SK-N-SH (cell line): Measurements from ENCODE around the gene KLRC1.

Experiments
- CTCF ChIP-seq: fragments of 200-600 bp; sonication (generic); IDR thresholded peaks from 2 replicates; pipeline ENCODE4 v1.6.1; 2017; ENCODE audit warnings: antibody characterized with exemption, mild to moderate bottlenecking, moderate library complexity
- EP300 ChIP-seq, 2 experiments: IDR thresholded peaks; 2 replicates each; pipeline versions ENCODE4 v1.4.0 to v1.6.1; 2012; ENCODE audit warnings: borderline replicate concordance in 1 of 2, low read depth in 1 of 2, low read length in 1 of 2
- EZH2phosphoT487 ChIP-seq: fragments of 200-600 bp; sonication (generic); IDR thresholded peaks from 2 replicates; pipeline ENCODE4 v1.6.1; 2017; ENCODE audit warnings: low read depth, mixed run types, mild to moderate bottlenecking, antibody characterized with exemption, moderate library complexity, borderline replicate concordance
- FOSL2 ChIP-seq: IDR thresholded peaks from 2 replicates; pipeline ENCODE4 v1.4.0; 2012; ENCODE audit warnings: low read depth, mild to moderate bottlenecking, moderate library complexity, borderline replicate concordance
- NFIC ChIP-seq: IDR thresholded peaks from 2 replicates; pipeline ENCODE4 v1.4.0; 2012; ENCODE audit warnings: borderline replicate concordance
- RAD21 ChIP-seq: IDR thresholded peaks from 2 replicates; pipeline ENCODE4 v1.6.1; 2012; ENCODE audit warnings: mild to moderate bottlenecking, low read length
- SMC3 ChIP-seq: IDR thresholded peaks from 2 replicates; pipeline ENCODE4 v1.6.1; 2012; ENCODE audit warnings: low read depth, low read length, improper control_type of control experiment
- TAF1 ChIP-seq: IDR thresholded peaks from 2 replicates; pipeline ENCODE4 v1.6.1; 2012; ENCODE audit warnings: low read depth, mild to moderate bottlenecking, low read length, moderate library complexity, borderline replicate concordance
- TCF12 ChIP-seq: IDR thresholded peaks from 2 replicates; pipeline ENCODE4 v1.4.0; 2012
- TEAD4 ChIP-seq: IDR thresholded peaks from 2 replicates; pipeline ENCODE4 v1.4.0; 2012; ENCODE audit warnings: mild to moderate bottlenecking, borderline replicate concordance; ENCODE audit not compliant: insufficient read depth
- USF2 ChIP-seq: fragments of 150-350 bp; IDR thresholded peaks from 2 replicates; pipeline ENCODE4 v1.6.1; 2017; ENCODE audit warnings: antibody characterized with exemption, low read length, low read depth, borderline replicate concordance
- TF ChIP-seq, protein P1 (sequence below): IDR thresholded peaks from 2 replicates; pipeline ENCODE4 v1.6.1; 2012; ENCODE audit warnings: mild to moderate bottlenecking, low read depth, low read length, moderate library complexity

DNA sequence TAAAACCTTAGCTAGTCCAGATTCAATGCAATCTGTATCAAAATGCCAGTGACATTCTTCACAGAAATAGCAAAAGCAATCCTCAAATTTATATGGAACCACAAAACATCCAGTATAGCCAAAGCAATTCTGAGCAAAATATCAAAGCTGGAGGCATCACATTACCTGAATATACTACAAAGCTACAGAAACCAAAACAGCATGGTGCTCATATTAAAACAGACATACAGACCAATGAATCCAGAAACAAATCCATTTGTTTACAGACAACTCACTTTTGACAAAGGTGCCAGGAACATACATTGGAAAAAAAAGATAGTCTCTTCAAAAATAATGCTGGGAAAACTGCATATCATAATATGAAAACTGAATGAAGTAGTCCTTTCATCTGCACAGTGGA is 48.4 kb downstream of the KLRC1 start:
- TF ChIP-seq CTCF (no peak), RAD21 (no peak), NFIC (no peak), TAF1 (no peak), USF2 (no peak), EZH2phosphoT487 (no peak), EP300 (IDR thresholded peaks at IDR 0.05; ENCODE audit: borderline replicate concordance in 1 of 2, low read depth in 1 of 2, low read length in 1 of 2) (no peak), SMC3 (no peak), TEAD4 (no peak), FOSL2 (no peak), TCF12 (no peak)
- TF ChIP-seq, protein P1, sequence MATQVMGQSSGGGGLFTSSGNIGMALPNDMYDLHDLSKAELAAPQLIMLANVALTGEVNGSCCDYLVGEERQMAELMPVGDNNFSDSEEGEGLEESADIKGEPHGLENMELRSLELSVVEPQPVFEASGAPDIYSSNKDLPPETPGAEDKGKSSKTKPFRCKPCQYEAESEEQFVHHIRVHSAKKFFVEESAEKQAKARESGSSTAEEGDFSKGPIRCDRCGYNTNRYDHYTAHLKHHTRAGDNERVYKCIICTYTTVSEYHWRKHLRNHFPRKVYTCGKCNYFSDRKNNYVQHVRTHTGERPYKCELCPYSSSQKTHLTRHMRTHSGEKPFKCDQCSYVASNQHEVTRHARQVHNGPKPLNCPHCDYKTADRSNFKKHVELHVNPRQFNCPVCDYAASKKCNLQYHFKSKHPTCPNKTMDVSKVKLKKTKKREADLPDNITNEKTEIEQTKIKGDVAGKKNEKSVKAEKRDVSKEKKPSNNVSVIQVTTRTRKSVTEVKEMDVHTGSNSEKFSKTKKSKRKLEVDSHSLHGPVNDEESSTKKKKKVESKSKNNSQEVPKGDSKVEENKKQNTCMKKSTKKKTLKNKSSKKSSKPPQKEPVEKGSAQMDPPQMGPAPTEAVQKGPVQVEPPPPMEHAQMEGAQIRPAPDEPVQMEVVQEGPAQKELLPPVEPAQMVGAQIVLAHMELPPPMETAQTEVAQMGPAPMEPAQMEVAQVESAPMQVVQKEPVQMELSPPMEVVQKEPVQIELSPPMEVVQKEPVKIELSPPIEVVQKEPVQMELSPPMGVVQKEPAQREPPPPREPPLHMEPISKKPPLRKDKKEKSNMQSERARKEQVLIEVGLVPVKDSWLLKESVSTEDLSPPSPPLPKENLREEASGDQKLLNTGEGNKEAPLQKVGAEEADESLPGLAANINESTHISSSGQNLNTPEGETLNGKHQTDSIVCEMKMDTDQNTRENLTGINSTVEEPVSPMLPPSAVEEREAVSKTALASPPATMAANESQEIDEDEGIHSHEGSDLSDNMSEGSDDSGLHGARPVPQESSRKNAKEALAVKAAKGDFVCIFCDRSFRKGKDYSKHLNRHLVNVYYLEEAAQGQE, result no peak
